ENCODE results near the gene MON2. TPM values are rescaled to one million over a fixed set of nuclear protein-coding genes. Genes with fewer than 3 reads are reported as not detected.

The MON2 gene
- total and polyA plus RNA-seq, 2 of the 13 experiments (the other 11 are each of a cell fraction or from before 2014, with no cell fraction given), result 10.5 to 24.8 TPM

GRCh38 chr12:62602255-62603060 lies 135.8 kb downstream of the MON2 start (continued):
- TF ChIP-seq NFKBIZ (CRISPR knock-in tag; IDR thresholded peaks at IDR 0.05) (no peak), IKZF1 (IDR thresholded peaks at IDR 0.05) (no peak), CEBPB (IDR thresholded peaks at IDR 0.05; ENCODE audit: borderline replicate concordance, low read depth, low read length) (no peak), ZNF800 (CRISPR knock-in tag; IDR thresholded peaks at IDR 0.05) (no peak), GTF3A (CRISPR knock-in tag; conservative IDR thresholded peaks at IDR 0.05) (no peak), TAF1 (CRISPR knock-in tag; IDR thresholded peaks at IDR 0.05) (peak; percentile 64), KDM4B (CRISPR knock-in tag; IDR thresholded peaks at IDR 0.05) (peak; percentile 59; the same call in 1 of the 2 replicates), FOXP4 (CRISPR knock-in tag; IDR thresholded peaks at IDR 0.05) (peak; percentile 34; the same call in 1 of the 2 replicates), U2AF1 (optimal IDR thresholded peaks at IDR 0.05; ENCODE audit: low read depth, low read length) (peak; percentile 23), DR1 (CRISPR knock-in tag; IDR thresholded peaks at IDR 0.05) (0 out of 2 replicates have a peak, but pooled peaks have one; percentile 36), BCL6 (CRISPR knock-in tag; IDR thresholded peaks at IDR 0.05) (no peak), PAXIP1 (CRISPR knock-in tag; conservative IDR thresholded peaks at IDR 0.05) (no peak), ZNF496 (CRISPR knock-in tag; IDR thresholded peaks at IDR 0.05; ENCODE audit: insufficient replicate concordance) (no peak), HDAC6 (IDR thresholded peaks at IDR 0.05; ENCODE audit: low read depth, low read length) (no peak), TBX3 (IDR thresholded peaks at IDR 0.05; ENCODE audit: borderline replicate concordance) (no peak), ZNF543 (CRISPR knock-in tag; IDR thresholded peaks at IDR 0.05) (peak; percentile 93; the same call in 1 of the 2 replicates), HMG20B (CRISPR knock-in tag; conservative IDR thresholded peaks at IDR 0.05) (no peak), ATF2 (CRISPR knock-in tag; IDR thresholded peaks at IDR 0.05) (peak; percentile 51; the same call in 1 of the 2 replicates), FOXC1 (CRISPR knock-in tag; IDR thresholded peaks at IDR 0.05; ENCODE audit: borderline replicate concordance) (no peak; the same call in none of the 2 replicates), RCOR2 (CRISPR knock-in tag; IDR thresholded peaks at IDR 0.05) (no peak; the same call in 1 of the 2 replicates), CHD2 (IDR thresholded peaks at IDR 0.05; ENCODE audit: low read depth, low read length) (0 out of 2 replicates have a peak, but pooled peaks have one; percentile 16), TEAD2 (CRISPR knock-in tag; IDR thresholded peaks at IDR 0.05) (peak; percentile 43; the same call in 1 of the 2 replicates)
